Measurements from ENCODE around the gene ANXA3. TPM values are rescaled to one million over a fixed set of nuclear protein-coding genes. Genes with fewer than 3 reads are reported as not detected.

The ANXA3 gene
- total RNA-seq, 1 donor from 2014 or later, result 1.9 TPM

DNA sequence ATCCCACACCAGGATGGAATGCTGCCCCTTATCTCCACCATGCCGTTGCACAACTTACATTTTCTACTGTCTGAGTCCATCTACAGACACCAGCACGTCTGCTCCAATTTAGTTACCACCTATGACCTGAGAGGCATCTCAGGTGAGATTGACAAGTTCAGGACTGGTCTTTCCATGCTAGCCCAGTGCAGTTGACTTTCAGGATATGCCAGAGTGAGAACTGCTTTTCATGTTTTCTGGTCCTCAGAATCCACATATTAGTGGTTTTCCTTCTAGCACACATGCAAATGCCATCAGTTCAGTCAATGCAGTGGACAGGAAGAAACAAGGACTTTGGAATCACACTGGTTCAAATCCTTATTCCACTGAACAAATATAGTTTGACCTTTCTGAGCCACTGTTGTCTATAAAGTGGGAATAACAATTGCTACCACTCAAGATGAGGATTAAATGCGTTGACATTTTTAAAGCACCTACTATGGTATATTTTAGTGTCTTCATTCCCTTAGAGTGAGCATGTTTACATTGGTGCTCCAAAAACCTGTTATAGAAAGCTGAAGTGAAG lies 38.1 kb upstream of the ANXA3 start:
- no peaks in the 10 kb centered on the region for H3K9me3 ChIP-seq (ENCODE audit: low read depth)
- no peak overlapping the region for H3K9ac ChIP-seq
- H3K27me3 ChIP-seq, result no peaks in the 10 kb centered on the region
- Mint-ChIP-seq H3K4me3 (no peak overlapping the region), H3K27me3 (ENCODE audit: insufficient read depth, low read depth) (no peaks in the 10 kb centered on the region), H3K4me1 (peaks cover 3% of the 10 kb centered on the region), H3K36me3 (peaks cover 2% of the 10 kb centered on the region), H3K9me3 (no peaks in the 10 kb centered on the region), H3K27ac (no peak overlapping the region)
- H2AFZ ChIP-seq (replicated peaks), result no peak overlapping the region
- H3K79me2 ChIP-seq (ENCODE audit: low read depth), result no peaks in the 10 kb centered on the region
- no peak overlapping the region for H3K4me2 ChIP-seq
- H3K4me3 ChIP-seq, result no peak overlapping the region
- H3F3A ChIP-seq (ENCODE audit: low read depth), result no peaks in the 10 kb centered on the region
- no peaks in the 10 kb centered on the region for H3K4me1 ChIP-seq
- TF ChIP-seq EZH2 (IDR thresholded peaks at IDR 0.05), result no peak
- no peak for TF ChIP-seq EZH2phosphoT487 (IDR thresholded peaks at IDR 0.05)
- TF ChIP-seq, protein P1, sequence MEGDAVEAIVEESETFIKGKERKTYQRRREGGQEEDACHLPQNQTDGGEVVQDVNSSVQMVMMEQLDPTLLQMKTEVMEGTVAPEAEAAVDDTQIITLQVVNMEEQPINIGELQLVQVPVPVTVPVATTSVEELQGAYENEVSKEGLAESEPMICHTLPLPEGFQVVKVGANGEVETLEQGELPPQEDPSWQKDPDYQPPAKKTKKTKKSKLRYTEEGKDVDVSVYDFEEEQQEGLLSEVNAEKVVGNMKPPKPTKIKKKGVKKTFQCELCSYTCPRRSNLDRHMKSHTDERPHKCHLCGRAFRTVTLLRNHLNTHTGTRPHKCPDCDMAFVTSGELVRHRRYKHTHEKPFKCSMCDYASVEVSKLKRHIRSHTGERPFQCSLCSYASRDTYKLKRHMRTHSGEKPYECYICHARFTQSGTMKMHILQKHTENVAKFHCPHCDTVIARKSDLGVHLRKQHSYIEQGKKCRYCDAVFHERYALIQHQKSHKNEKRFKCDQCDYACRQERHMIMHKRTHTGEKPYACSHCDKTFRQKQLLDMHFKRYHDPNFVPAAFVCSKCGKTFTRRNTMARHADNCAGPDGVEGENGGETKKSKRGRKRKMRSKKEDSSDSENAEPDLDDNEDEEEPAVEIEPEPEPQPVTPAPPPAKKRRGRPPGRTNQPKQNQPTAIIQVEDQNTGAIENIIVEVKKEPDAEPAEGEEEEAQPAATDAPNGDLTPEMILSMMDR (IDR thresholded peaks at IDR 0.05), result no peak
- H3K27ac ChIP-seq, result no peak overlapping the region
- DNase-seq (ENCODE audit: low spot score), result no peak
- no peaks in the 10 kb centered on the region for H4K20me1 ChIP-seq (ENCODE audit: low read depth)
- no peaks in the 10 kb centered on the region for H3K36me3 ChIP-seq

DNA sequence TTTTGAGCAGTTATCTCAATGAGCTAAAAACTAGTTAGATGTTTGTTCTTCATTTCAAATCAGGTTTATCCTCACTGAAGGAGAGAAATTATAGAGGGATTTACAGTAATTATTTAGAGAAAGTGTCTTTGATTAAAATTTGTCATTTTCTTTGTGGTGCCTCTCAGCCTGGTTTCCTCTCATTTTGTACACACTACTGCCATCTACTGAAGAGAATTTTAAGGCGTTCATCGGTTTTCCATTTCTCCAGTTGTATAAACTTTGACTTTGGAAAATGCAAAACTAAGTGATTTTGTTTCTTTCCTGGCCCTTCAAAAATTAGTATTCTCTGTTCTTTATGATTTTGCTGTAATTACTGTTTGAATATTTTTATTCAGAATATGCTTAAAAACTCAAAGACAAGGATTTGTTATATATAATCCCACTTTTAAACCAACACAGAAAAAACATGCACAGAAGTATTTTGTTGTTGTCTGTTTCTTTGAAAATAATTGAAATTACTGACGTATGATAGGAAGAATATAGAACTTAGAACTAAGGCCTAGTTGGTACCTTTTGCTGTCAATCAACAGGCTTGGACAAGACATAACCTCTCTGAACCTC lies 34.4 kb upstream of the ANXA3 start:
- no peaks in the 10 kb centered on the region for H3K79me2 ChIP-seq (ENCODE audit: low read depth)
- no peak overlapping the region for H3K27ac ChIP-seq
- no peaks in the 10 kb centered on the region for H3K27me3 ChIP-seq
- H3K9me3 Mint-ChIP-seq, result no peaks in the 10 kb centered on the region
- H3K27ac Mint-ChIP-seq, result no peak overlapping the region
- no peaks in the 10 kb centered on the region for H3K27me3 Mint-ChIP-seq (ENCODE audit: insufficient read depth, low read depth)
- no peaks in the 10 kb centered on the region for H3K36me3 ChIP-seq
- H3K36me3 Mint-ChIP-seq, result no peaks in the 10 kb centered on the region
- no peak overlapping the region for H3K9ac ChIP-seq
- peak; percentile 54 for DNase-seq (ENCODE audit: low spot score)
- no peaks in the 10 kb centered on the region for H4K20me1 ChIP-seq (ENCODE audit: low read depth)
- H3K4me1 ChIP-seq, result no peaks in the 10 kb centered on the region
- no peak overlapping the region for H2AFZ ChIP-seq (replicated peaks)
- no peaks in the 10 kb centered on the region for H3F3A ChIP-seq (ENCODE audit: low read depth)
- no peaks in the 10 kb centered on the region for H3K9me3 ChIP-seq (ENCODE audit: low read depth)
- no peak overlapping the region for H3K4me3 Mint-ChIP-seq
- H3K4me2 ChIP-seq, result no peak overlapping the region
- TF ChIP-seq EZH2 (IDR thresholded peaks at IDR 0.05) (no peak), EZH2phosphoT487 (IDR thresholded peaks at IDR 0.05) (no peak)
- TF ChIP-seq, protein P1 (IDR thresholded peaks at IDR 0.05), result peak; percentile 77
- H3K4me3 ChIP-seq, result no peak overlapping the region
- H3K4me1 Mint-ChIP-seq, result peaks cover 6% of the 10 kb centered on the region

DNA sequence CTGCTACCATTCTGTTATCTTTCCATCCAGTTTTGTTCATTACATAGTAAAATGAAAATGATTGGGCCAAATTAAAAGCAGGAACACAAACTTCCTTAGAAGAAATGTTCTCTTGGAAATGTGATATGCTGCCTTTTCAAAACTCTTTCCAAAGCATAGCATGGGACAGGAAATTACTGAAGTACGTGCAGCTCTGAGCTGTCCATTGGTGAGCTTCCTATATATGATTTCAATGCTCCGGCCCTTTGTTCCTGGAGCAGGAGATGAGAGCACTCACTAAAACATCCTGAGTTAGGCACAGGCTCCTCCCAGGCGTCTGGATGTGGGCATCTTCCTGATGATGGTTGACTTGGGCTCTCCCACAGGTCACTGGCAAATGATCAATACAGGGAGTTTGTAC lies 33.0 kb upstream of the ANXA3 start:
- Histone ChIP-seq H3K27me3 (no peaks in the 10 kb centered on the region), H3K27ac (no peak overlapping the region), H3K79me2 (ENCODE audit: low read depth) (no peaks in the 10 kb centered on the region), H2AFZ (replicated peaks) (no peak overlapping the region), H3K4me2 (no peak overlapping the region), H3K4me3 (no peak overlapping the region), H3F3A (ENCODE audit: low read depth) (no peaks in the 10 kb centered on the region), H3K9me3 (ENCODE audit: low read depth) (no peaks in the 10 kb centered on the region), H3K9ac (no peak overlapping the region), H3K36me3 (no peaks in the 10 kb centered on the region), H3K4me1 (no peaks in the 10 kb centered on the region), H4K20me1 (ENCODE audit: low read depth) (no peaks in the 10 kb centered on the region)
- TF ChIP-seq, protein P1 (IDR thresholded peaks at IDR 0.05), result no peak
- TF ChIP-seq EZH2 (IDR thresholded peaks at IDR 0.05) (no peak), EZH2phosphoT487 (IDR thresholded peaks at IDR 0.05) (no peak)
- no peak for DNase-seq (ENCODE audit: low spot score)
- Mint-ChIP-seq H3K27me3 (ENCODE audit: insufficient read depth, low read depth) (no peaks in the 10 kb centered on the region), H3K4me1 (peaks cover 6% of the 10 kb centered on the region), H3K27ac (no peak overlapping the region), H3K36me3 (no peaks in the 10 kb centered on the region), H3K4me3 (no peak overlapping the region), H3K9me3 (no peaks in the 10 kb centered on the region)
